ENCODE measurements around the gene B9D1. TPM values are rescaled to one million over a fixed set of nuclear protein-coding genes. Genes with fewer than 3 reads are reported as not detected.

Gene B9D1
- total RNA-seq, 6 experiments from 2014 or later, result 18.0 to 28.9 (median 24.5) TPM

GRCh38 chr17:19312406-19312805 is 50.1 kb downstream of the B9D1 start:
- Mint-ChIP-seq H3K9me3 (no peaks in the 10 kb centered on the region), H3K27ac (peak overlapping the region; percentile 84), H3K36me3 (ENCODE audit: low read depth) (peaks cover 18% of the 10 kb centered on the region), H3K27me3 (ENCODE audit: insufficient read depth) (peaks cover 1% of the 10 kb centered on the region), H3K4me1 (ENCODE audit: low read depth) (peaks cover 48% of the 10 kb centered on the region), H3K4me3 (no peak overlapping the region)
- TF ChIP-seq CTCF (IDR thresholded peaks at IDR 0.05), result no peak
- no peak for DNase-seq

- TF ChIP-seq CTCF (IDR thresholded peaks at IDR 0.05), result no peak
- H3K36me3 Mint-ChIP-seq (ENCODE audit: low read depth), result peaks cover 18% of the 10 kb centered on the region
- DNase-seq, result peak; percentile 41
- H3K27me3 Mint-ChIP-seq (ENCODE audit: insufficient read depth), result peaks cover 1% of the 10 kb centered on the region
- peak overlapping the region; percentile 84 for H3K27ac Mint-ChIP-seq
- peaks cover 40% of the 10 kb centered on the region for H3K4me1 Mint-ChIP-seq (ENCODE audit: low read depth)
- no peaks in the 10 kb centered on the region for H3K9me3 Mint-ChIP-seq
- H3K4me3 Mint-ChIP-seq, result peak overlapping the region; percentile 52
Measured at GRCh38 chr17:19311421-19312215, 50.9 kb downstream of the B9D1 start.

- Mint-ChIP-seq H3K9me3 (no peaks in the 10 kb centered on the region), H3K36me3 (ENCODE audit: low read depth) (peaks cover 18% of the 10 kb centered on the region), H3K4me3 (no peak overlapping the region), H3K27ac (peak overlapping the region; percentile 42; the same call in 1 of the 2 replicates), H3K4me1 (ENCODE audit: low read depth) (peaks cover 41% of the 10 kb centered on the region), H3K27me3 (ENCODE audit: insufficient read depth) (peaks cover 1% of the 10 kb centered on the region)
- DNase-seq, result no peak
- no peak for TF ChIP-seq CTCF (IDR thresholded peaks at IDR 0.05)
Measured at GRCh38 chr17:19311016-19311415, 51.5 kb downstream of the B9D1 start.

DNA sequence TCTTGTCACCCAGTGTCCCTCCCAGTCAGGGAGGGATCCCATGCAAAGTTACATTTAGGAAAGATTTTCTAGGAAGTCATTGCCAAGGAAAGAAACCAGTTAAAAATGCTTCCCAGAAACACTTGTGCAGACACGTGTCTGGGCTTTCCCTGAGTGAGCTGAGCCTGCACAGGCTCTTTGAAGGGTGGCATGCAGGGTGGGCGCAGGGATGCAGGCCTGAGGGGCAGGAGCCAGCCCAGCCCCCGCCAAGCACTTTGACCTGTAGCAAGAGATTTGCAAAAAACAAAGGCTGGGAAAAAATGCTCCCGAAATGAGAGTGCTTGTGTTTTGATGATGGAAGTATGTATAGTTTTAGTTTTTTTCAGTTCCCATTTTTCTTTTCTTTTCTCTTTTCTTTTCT is 52.4 kb downstream of the B9D1 start:
- no peak for TF ChIP-seq CTCF (IDR thresholded peaks at IDR 0.05)
- no peak for DNase-seq
- H3K4me3 Mint-ChIP-seq, result no peak overlapping the region
- peaks cover 49% of the 10 kb centered on the region for H3K4me1 Mint-ChIP-seq (ENCODE audit: low read depth)
- peaks cover 1% of the 10 kb centered on the region for H3K27me3 Mint-ChIP-seq (ENCODE audit: insufficient read depth)
- no peaks in the 10 kb centered on the region for H3K9me3 Mint-ChIP-seq
- H3K27ac Mint-ChIP-seq, result peak overlapping the region; percentile 33; the same call in 1 of the 2 replicates
- H3K36me3 Mint-ChIP-seq (ENCODE audit: low read depth), result peaks cover 18% of the 10 kb centered on the region

DNA sequence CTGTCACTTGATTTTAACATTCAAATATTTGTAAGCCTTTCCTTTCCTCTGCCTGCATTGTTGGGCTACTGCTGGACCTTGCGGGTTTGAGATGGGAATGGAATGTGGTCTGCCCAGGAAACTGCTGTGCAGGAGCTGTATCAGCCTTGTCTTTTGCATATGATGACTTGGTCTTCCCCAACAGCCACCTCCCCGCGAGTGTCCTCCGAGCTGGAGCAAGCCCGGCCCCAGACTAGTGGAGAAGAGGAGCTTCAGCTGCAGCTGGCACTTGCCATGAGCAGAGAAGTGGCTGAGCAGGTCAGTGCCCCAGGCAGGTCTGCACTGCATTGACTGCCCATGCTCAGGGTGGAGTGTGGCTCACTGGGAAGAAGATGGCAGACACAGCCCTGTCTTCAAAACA is 52.8 kb downstream of the B9D1 start:
- Mint-ChIP-seq H3K36me3 (ENCODE audit: low read depth) (peaks cover 18% of the 10 kb centered on the region), H3K9me3 (no peaks in the 10 kb centered on the region), H3K27ac (peak overlapping the region; percentile 33; the same call in 1 of the 2 replicates), H3K4me1 (ENCODE audit: low read depth) (peaks cover 51% of the 10 kb centered on the region), H3K27me3 (ENCODE audit: insufficient read depth) (peaks cover 1% of the 10 kb centered on the region), H3K4me3 (no peak overlapping the region)
- DNase-seq, result no peak
- TF ChIP-seq CTCF (IDR thresholded peaks at IDR 0.05), result no peak

Measured in HFFc6 (cell line).